ENCODE results near the gene KRTAP10-7.

Gene KRTAP10-7

GRCh38 chr21:44649521-44650100 lies 49.2 kb downstream of the KRTAP10-7 start:
- no peak overlapping the region for H3K4me3 ChIP-seq (ENCODE audit: low read length)
- no peak for DNase-seq (ENCODE audit: low read depth)
- TF ChIP-seq, protein P1, sequence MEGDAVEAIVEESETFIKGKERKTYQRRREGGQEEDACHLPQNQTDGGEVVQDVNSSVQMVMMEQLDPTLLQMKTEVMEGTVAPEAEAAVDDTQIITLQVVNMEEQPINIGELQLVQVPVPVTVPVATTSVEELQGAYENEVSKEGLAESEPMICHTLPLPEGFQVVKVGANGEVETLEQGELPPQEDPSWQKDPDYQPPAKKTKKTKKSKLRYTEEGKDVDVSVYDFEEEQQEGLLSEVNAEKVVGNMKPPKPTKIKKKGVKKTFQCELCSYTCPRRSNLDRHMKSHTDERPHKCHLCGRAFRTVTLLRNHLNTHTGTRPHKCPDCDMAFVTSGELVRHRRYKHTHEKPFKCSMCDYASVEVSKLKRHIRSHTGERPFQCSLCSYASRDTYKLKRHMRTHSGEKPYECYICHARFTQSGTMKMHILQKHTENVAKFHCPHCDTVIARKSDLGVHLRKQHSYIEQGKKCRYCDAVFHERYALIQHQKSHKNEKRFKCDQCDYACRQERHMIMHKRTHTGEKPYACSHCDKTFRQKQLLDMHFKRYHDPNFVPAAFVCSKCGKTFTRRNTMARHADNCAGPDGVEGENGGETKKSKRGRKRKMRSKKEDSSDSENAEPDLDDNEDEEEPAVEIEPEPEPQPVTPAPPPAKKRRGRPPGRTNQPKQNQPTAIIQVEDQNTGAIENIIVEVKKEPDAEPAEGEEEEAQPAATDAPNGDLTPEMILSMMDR (conservative IDR thresholded peaks at IDR 0.05; ENCODE audit: low read length) = no peak

GRCh38 chr21:44650265-44650972 lies 50.0 kb downstream of the KRTAP10-7 start:
- no peak overlapping the region for H3K4me3 ChIP-seq (ENCODE audit: low read length)
- TF ChIP-seq, protein P1 (conservative IDR thresholded peaks at IDR 0.05; ENCODE audit: low read length) = no peak
- DNase-seq (ENCODE audit: low read depth) = no peak

- no peak overlapping the region for H3K4me3 ChIP-seq (ENCODE audit: low read length)
- TF ChIP-seq, protein P1 (conservative IDR thresholded peaks at IDR 0.05; ENCODE audit: low read length) = no peak
- no peak for DNase-seq (ENCODE audit: low read depth)
Measured at GRCh38 chr21:44650973-44651675, 50.7 kb downstream of the KRTAP10-7 start.

Measured in AG10803 (cell line).